Naive thymus-derived CD8-positive, alpha-beta T cell (primary cell): ENCODE data around the gene APOBEC3G. TPM values are rescaled to one million over a fixed set of nuclear protein-coding genes. Genes with fewer than 3 reads are reported as not detected.
A peak's percentile ranks its signal among the peaks of the same experiment; 100 is the strongest.
"Not testable (repeated sequence)": the region's sequence is repeated elsewhere in the genome, so short reads cannot be mapped to it uniquely, and the experiment has no call there.

Experiments used
- ATAC-seq, 2 donors: fragments of 150-1000 bp; cut with Tn5 transposase in 1 of 2; sonication (Bioruptor Pico), chemical (Tn5 transposase) in 1 of 2; 1 replicate in 1 of 2; 2 replicates in 1 of 2; pipeline ENCODE4 v1.10.0; 2021; ENCODE audit warnings: mild to moderate bottlenecking in 2 of 2, moderate library complexity in 2 of 2
- POLR2A ChIA-PET: fragments of 350-600 bp; sonication (Branson Sonifier 250); formaldehyde crosslinking; loops from one replicate; lab custom pipeline; 2021; ENCODE audit warnings: antibody characterized with exemption; lab: Charles Lee
- DNase-seq, 10 donors: peaks; one replicate each; pipeline versions ENCODE4 v3.0.0 to v3.0.0-alpha.2; 2020 to 2022
- H3K27ac Mint-ChIP-seq, 10 donors: one replicate each; pipeline ENCODE4 v1.8.0; 2020 to 2022; ENCODE audit warnings: mild to moderate bottlenecking in 10 of 10, mixed read lengths in 10 of 10, moderate library complexity in 4 of 10, inconsistent platforms in 1 of 10
- H3K27me3 Mint-ChIP-seq, 5 donors: one replicate each; pipeline ENCODE4 v1.8.0; 2021 to 2022; ENCODE audit warnings: mixed read lengths in 5 of 5
- H3K36me3 Mint-ChIP-seq, 3 donors: one replicate each; pipeline ENCODE4 v1.8.0; 2020 to 2022; ENCODE audit warnings: mixed read lengths in 3 of 3, mild to moderate bottlenecking in 2 of 3, inconsistent platforms in 1 of 3
- H3K4me1 Mint-ChIP-seq, 4 donors: one replicate each; pipeline ENCODE4 v1.8.0; 2021 to 2022; ENCODE audit warnings: mixed read lengths in 4 of 4
- H3K4me3 Mint-ChIP-seq, 10 donors: one replicate each; pipeline ENCODE4 v1.8.0; 2020 to 2022; ENCODE audit warnings: mild to moderate bottlenecking in 10 of 10, mixed read lengths in 10 of 10, moderate library complexity in 6 of 10, inconsistent platforms in 1 of 10
- H3K9me3 Mint-ChIP-seq, 9 donors: one replicate each; pipeline ENCODE4 v1.8.0; 2020 to 2022; ENCODE audit warnings: mixed read lengths in 9 of 9, mild to moderate bottlenecking in 3 of 9, inconsistent platforms in 1 of 9, moderate library complexity in 1 of 9
- polyA plus RNA-seq, 3 donors: library from polyadenylated mRNA; unstranded; fragments of 300-500 nt; fragmentation: Illumina TruSeq; gene quantifications; one replicate each; pipeline ENCODE4 v1.2.3, GENCODE V29; 2021
- total RNA-seq, 8 experiments: library from RNA in 2 of 8; stranded (reverse) in 2 of 8; gene quantifications; one replicate each; pipeline ENCODE4 v1.2.3 and lab custom pipeline; 2021 to 2026

The APOBEC3G gene
- total and polyA plus RNA-seq, 5 experiments from 2014 or later: 24.3 to 113 (median 30.6) TPM

DNA sequence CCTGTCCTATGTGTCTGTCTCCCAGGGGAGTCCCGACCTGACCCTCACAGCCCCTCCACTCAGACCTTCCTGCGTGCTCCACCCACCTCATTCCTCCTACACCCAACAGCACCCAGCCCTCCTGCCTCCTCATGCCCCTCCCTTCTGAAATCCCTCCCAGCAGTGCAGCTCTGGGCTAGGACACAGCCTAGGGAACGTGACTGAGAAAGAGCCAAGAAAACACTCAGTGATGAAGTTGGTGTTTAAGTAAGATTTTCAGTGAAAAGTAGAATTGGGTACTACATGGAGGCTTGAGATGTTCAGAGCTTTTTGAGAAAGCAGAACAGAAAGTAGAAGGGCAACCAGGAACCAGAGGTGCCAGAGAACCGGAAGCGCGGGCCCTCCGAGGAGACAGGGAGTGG lies 4.5 kb upstream of the APOBEC3G start:
- Mint-ChIP-seq H3K4me3 (peak overlapping the region in 1 of 10 donors; percentile 59), H3K4me1 (peaks cover 9 to 50% (median 23%) of the 10 kb centered on the region in 4 donors)
- H3K36me3 Mint-ChIP-seq: not testable (repeated sequence)

DNA sequence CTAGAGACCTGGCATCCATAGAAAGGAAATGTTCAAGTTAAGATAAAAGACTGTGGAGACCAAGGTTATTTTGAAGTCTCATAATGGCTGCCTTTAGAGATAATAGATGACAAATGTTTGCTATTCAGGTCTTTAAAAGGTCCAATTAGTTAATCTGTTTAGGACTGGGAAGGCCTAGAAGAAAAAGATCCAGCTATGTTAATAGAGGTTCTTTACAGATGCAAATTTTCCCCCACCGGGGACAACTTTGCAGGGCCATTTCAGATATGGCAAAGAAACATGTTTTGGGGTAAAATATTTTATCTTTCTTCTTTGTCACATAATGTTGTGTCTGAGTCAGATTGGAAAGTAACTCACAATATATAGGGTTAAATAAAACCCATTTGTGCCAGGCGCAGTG lies 3.1 kb upstream of the APOBEC3G start:
- DNase-seq: no peak
- H3K36me3 Mint-ChIP-seq: no peaks in the 10 kb centered on the region
- POLR2A ChIA-PET: interaction anchor here (0.6 kb wide), 1 partner anchor 45 kb away, joined by 3 read pairs; no protein-coding TSS in a partner anchor
- H3K4me1 Mint-ChIP-seq: peaks cover 9 to 62% (median 35%) of the 10 kb centered on the region in 4 donors
- no peak overlapping the region for H3K4me3 Mint-ChIP-seq
- peak overlapping the region in 7 of 10 donors; percentile 5 to 94 (median 29) for H3K27ac Mint-ChIP-seq
- ATAC-seq: no peak
- no peaks in the 10 kb centered on the region for H3K9me3 Mint-ChIP-seq
- no peaks in the 10 kb centered on the region for H3K27me3 Mint-ChIP-seq

More for the DNA sequence above, 4.5 kb upstream of the APOBEC3G start:
- POLR2A ChIA-PET: interaction anchor here (0.6 to 0.7 kb wide), 2 partner anchors 21 to 97 kb away, joined by 3 to 6 read pairs; no protein-coding TSS in a partner anchor
- not testable (repeated sequence) for ATAC-seq, DNase-seq, H3K27me3 Mint-ChIP-seq, H3K9me3 Mint-ChIP-seq
- peak overlapping the region in 3 of 10 donors; percentile 9 to 94 (median 80) for H3K27ac Mint-ChIP-seq

DNA sequence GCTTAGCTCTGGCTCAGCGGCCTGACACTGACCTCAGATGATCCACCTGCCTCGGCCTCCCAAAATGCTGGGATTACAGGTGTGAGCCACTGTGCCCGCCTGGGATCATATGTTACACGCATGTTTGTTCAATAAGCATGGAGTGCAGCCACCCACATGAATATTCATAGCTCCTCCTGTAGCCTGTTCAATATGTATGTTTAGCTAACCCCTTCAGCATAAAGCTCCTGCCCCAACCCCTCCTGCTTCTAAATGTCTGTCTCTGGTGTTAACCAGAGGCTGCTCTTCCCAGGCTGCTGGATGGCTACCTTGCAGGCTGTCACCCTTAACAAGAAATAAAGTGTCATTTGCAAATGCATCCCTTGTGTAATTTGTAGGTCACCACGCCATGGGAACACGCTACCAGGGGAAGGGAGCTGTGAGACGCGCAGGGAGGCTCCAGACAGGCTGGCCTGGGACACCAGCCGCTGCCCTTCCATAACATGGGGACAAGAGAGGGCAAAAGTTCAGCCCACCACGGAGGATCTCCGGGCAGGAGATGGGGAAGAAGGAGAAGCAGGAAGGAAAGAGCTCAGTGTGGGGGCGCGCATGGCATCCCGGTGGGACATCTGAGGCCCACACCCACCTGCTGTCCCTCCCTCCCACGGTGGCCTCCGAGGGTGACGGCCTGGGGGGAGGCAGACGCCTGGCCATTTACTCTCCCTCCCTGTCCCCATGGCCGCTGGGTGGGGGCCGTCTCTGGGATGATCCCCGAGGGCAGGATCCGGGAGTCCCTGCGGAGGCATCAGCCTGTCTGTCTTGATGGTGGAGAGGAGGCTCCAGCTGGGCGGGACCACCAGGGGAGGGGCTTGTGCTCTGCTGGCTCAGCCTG lies 685 bp upstream of the APOBEC3G start:
- DNase-seq, H3K27me3 Mint-ChIP-seq, POLR2A ChIA-PET, ATAC-seq, H3K9me3 Mint-ChIP-seq: not testable (repeated sequence)
- H3K27ac Mint-ChIP-seq: peak overlapping the region; percentile 60 to 95 (median 92)
- peak overlapping the region; percentile 80 to 91 (median 85) for H3K4me3 Mint-ChIP-seq
- peaks cover 13 to 67% (median 45%) of the 10 kb centered on the region in 4 donors for H3K4me1 Mint-ChIP-seq
- H3K36me3 Mint-ChIP-seq: peaks cover 0 to 18% (median 7%) of the 10 kb centered on the region in 3 donors

DNA sequence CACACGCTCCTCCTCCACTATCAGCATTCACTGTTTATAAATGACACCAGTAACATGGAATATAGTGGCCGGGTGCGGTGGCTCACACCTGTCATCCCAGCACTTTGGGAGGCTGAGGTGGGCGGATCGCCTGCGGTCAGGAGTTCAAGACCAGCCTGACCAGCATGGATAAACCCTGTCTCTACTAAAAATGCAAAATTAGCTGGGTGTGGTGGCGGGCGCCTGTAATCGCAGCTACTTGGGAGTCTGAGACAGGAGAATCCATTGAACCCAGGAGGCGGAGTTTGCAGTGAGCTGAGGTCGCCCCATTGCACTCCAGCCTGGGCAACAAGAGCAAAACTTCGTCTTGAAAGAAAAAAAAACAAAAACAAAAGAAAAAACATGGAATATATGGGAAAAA lies 837 bp downstream of the APOBEC3G start:
- H3K27me3 Mint-ChIP-seq, DNase-seq, H3K9me3 Mint-ChIP-seq, ATAC-seq: not testable (repeated sequence)
- peak overlapping the region; percentile 88 to 96 (median 94) for H3K27ac Mint-ChIP-seq
- H3K4me1 Mint-ChIP-seq: peaks cover 15 to 74% (median 55%) of the 10 kb centered on the region in 4 donors
- H3K4me3 Mint-ChIP-seq: peak overlapping the region; percentile 83 to 92 (median 88)
- peaks cover 0 to 31% (median 7%) of the 10 kb centered on the region in 3 donors for H3K36me3 Mint-ChIP-seq
- POLR2A ChIA-PET: interaction anchor here (0.6 to 1.0 kb wide), 4 partner anchors 12 to 345 kb away, joined by 3 to 4 read pairs (median 3); no protein-coding TSS in a partner anchor

DNA sequence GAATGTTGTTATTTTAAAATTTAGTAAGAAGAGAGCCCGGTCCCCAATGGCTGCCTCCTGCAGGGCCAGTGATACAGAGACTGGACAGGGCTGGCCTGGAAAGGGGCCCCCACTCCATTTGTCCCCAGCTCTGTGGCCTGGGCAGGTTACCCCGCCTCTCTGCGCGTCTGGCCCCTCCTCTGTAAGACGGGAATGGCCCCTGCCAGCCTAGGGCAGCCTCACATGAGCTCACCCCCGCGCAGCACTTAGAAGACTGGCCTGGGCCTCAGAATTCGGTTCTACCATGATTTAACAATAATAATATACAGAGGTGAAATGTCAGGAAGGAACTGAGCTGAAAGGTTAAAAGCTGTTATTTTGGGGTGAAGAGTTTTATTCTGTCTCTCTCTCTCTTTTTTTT lies 1.3 kb downstream of the APOBEC3G start:
- peaks cover 0 to 35% (median 7%) of the 10 kb centered on the region in 3 donors for H3K36me3 Mint-ChIP-seq
- H3K27me3 Mint-ChIP-seq: no peaks in the 10 kb centered on the region
- no peaks in the 10 kb centered on the region for H3K9me3 Mint-ChIP-seq
- DNase-seq: no peak
- H3K4me3 Mint-ChIP-seq: peak overlapping the region; percentile 83 to 92 (median 88)
- H3K4me1 Mint-ChIP-seq: peaks cover 16 to 76% (median 59%) of the 10 kb centered on the region in 4 donors
- POLR2A ChIA-PET: interaction anchor here (0.6 to 1.0 kb wide), 4 partner anchors 12 to 346 kb away, joined by 3 to 4 read pairs (median 3); no protein-coding TSS in a partner anchor
- H3K27ac Mint-ChIP-seq: peak overlapping the region in 7 of 10 donors; percentile 88 to 96 (median 95)
- no peak for ATAC-seq

DNA sequence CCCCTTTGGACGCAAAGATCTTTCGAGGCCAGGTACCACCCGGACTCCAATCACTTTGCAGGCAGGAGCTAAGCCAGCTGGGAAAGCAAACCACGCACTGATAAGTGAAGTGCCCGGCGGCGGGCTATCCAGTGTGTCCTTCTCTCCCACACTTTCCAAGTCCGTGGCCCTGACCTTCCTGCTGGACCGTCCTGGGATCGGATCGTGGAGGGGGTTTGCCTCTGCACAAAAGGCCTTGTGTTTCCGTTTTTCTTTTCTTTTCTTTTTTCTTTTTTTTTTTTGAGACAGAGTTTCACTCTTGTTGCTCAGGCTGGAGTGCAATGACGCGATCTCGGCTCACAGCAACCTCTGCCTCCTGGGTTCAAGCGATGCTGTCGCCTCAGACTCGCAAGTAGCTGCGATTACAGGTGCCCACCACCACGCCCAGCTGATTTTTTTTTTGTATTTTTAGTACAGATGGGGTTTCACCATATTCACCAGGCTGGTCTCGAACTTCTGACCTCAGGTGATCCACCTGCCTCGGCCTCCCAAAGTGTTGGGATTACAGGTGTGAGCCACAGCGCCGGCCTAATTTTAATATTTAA lies 2.1 kb downstream of the APOBEC3G start:
- POLR2A ChIA-PET: interaction anchor here (1.0 kb wide), 2 partner anchors 11 to 15 kb away, joined by 3 to 4 read pairs; no protein-coding TSS in a partner anchor
- H3K4me1 Mint-ChIP-seq: peaks cover 16 to 70% (median 59%) of the 10 kb centered on the region in 4 donors
- H3K27ac Mint-ChIP-seq: peak overlapping the region in 5 of 10 donors; percentile 5 to 96 (median 95)
- not testable (repeated sequence) for H3K27me3 Mint-ChIP-seq, DNase-seq, ATAC-seq, H3K9me3 Mint-ChIP-seq
- H3K36me3 Mint-ChIP-seq: peaks cover 0 to 36% (median 7%) of the 10 kb centered on the region in 3 donors
- peak overlapping the region in 9 of 10 donors; percentile 18 to 91 (median 64) for H3K4me3 Mint-ChIP-seq

DNA sequence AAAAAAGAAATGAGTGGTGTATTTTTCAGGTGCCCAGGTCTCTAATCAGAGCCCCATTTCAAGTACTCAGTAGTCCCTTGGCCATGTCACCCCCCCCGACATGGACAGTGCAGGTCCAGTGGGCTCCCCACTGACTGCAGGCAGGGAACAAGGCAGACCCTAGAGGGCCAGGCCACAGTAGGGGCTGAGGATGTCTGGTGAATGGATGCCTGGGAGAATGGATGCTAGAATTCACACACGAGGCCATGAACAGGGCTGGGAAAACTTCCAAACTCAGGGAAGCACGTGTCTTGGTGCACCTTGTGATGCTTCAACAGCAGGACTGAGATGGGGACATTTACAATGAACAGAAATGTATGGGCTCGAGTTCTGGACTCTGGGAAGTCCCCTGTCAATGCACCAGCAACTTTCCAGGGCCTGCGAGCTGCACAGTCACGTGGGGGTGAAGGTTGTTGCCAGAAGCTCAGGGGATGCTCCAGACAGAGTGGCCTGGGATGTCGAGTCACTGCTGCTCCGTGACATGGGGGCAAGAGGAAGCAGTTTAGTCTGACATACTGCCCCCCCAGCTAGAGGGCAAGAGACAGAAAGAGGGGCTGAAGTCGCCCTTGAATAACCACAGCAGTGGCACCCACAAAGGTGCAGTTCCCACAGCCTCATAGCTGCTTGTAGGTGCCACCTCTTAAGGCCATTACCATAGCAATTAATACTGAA lies 3.1 kb downstream of the APOBEC3G start:
- Mint-ChIP-seq H3K27me3 (no peaks in the 10 kb centered on the region), H3K4me3 (peak overlapping the region in 4 of 10 donors; percentile 2 to 71 (median 60)), H3K36me3 (peaks cover 0 to 36% (median 7%) of the 10 kb centered on the region in 3 donors), H3K27ac (peak overlapping the region in 8 of 10 donors; percentile 19 to 93 (median 80)), H3K9me3 (no peaks in the 10 kb centered on the region), H3K4me1 (peaks cover 16 to 67% (median 56%) of the 10 kb centered on the region in 4 donors)
- no peak for DNase-seq
- no peak for ATAC-seq
- POLR2A ChIA-PET: no interaction called here

DNA sequence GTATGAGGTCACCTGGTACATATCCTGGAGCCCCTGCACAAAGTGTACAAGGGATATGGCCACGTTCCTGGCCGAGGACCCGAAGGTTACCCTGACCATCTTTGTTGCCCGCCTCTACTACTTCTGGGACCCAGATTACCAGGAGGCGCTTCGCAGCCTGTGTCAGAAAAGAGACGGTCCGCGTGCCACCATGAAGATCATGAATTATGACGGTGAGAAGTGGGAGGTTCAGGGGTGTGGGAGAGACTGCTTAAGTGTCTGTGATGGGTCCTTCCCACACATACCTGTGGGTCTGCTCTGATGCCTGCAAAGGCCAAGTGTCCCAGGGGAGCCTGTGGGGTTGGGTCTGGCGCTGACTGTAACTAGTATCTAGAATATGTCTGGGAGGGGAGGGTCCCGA lies 3.9 kb downstream of the APOBEC3G start:
- ATAC-seq: no peak
- Mint-ChIP-seq H3K27ac (peak overlapping the region in 8 of 10 donors; percentile 63 to 93 (median 78)), H3K9me3 (no peaks in the 10 kb centered on the region), H3K27me3 (no peaks in the 10 kb centered on the region), H3K36me3 (peaks cover 0 to 39% (median 7%) of the 10 kb centered on the region in 3 donors), H3K4me1 (peaks cover 16 to 67% (median 52%) of the 10 kb centered on the region in 4 donors), H3K4me3 (peak overlapping the region in 4 of 10 donors; percentile 7 to 71 (median 31))
- POLR2A ChIA-PET: no interaction called here
- DNase-seq: no peak

DNA sequence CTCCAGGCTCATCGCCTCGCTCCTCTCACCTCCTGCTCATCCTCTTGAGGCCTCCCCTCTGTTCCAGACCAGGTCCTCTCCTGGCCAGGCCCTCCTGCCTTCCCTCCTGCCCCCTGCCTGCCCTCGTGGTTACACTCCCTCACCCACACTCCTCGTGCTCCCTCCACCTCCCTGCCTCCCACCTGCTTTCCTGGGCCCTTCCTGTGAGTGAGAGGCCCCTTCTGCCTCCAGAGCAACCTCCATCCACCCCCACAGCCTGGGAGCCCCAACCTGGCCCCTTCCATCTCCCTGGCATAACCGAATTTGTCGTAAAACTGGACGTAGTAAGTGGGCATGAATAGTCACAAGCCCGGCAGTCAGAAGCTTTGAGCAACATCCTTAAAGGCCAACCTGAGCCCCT lies 4.5 kb downstream of the APOBEC3G start:
- no peaks in the 10 kb centered on the region for H3K27me3 Mint-ChIP-seq
- POLR2A ChIA-PET: interaction anchor here (0.6 kb wide), 1 partner anchor 32 kb away, joined by 3 read pairs; no protein-coding TSS in a partner anchor
- H3K27ac Mint-ChIP-seq: peak overlapping the region in 6 of 10 donors; percentile 70 to 93 (median 82)
- H3K9me3 Mint-ChIP-seq: no peaks in the 10 kb centered on the region
- peak overlapping the region in 2 of 10 donors; percentile 22 to 34 for H3K4me3 Mint-ChIP-seq
- peaks cover 0 to 43% (median 12%) of the 10 kb centered on the region in 3 donors for H3K36me3 Mint-ChIP-seq
- ATAC-seq (no peak), DNase-seq (no peak)
- peaks cover 12 to 67% (median 48%) of the 10 kb centered on the region in 4 donors for H3K4me1 Mint-ChIP-seq

DNA sequence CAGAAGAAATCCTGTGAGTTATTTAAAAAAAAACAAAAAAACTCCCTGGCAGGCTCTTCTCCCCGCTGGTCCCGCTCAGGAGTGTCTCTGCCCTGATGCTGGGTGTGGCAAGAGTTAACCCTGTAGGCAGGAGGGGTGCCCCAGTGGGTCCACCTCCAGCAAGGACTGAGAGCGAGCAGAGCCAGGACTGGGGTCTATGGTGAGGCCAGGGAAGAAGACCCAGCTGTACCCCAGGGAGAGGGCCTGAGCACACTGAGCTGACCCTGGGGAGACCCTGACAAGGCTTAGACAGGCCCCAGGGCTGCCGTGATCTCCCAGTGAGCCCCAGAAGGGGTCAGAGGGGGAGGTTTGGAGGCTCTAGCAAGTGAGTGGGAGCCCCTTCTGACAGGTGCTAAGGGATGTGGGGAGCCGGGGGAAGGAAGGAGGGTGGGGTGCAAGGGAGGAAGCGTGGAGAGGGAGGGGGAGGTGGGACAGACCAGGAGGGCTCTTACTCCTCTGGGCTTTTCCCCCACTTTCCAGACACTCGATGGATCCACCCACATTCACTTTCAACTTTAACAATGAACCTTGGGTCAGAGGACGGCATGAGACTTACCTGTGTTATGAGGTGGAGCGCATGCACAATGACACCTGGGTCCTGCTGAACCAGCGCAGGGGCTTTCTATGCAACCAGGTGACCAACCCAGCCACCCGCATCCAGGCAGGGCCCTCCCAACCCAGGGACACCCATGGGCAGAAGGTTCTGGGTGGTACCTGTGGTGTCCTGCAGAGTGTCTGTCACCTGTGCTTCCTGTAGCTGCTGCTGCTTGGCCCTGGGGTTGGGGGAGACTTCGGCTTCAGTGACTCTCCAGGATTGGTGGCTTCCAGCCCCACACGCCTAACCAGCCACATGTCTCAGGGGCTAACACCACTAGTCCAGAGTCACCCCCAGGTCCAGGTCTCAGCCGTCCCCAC lies 6.4 kb downstream of the APOBEC3G start:
- H3K27me3 Mint-ChIP-seq: no peaks in the 10 kb centered on the region
- peak overlapping the region in 7 of 10 donors; percentile 9 to 84 (median 33) for H3K27ac Mint-ChIP-seq
- peaks cover 15 to 72% (median 47%) of the 10 kb centered on the region in 4 donors for H3K4me1 Mint-ChIP-seq
- ATAC-seq: no peak
- no peak for DNase-seq
- peaks cover 0 to 2% (median 0%) of the 10 kb centered on the region in 9 donors for H3K9me3 Mint-ChIP-seq
- POLR2A ChIA-PET: no interaction called here
- H3K4me3 Mint-ChIP-seq: no peak overlapping the region
- peaks cover 0 to 45% (median 12%) of the 10 kb centered on the region in 3 donors for H3K36me3 Mint-ChIP-seq

DNA sequence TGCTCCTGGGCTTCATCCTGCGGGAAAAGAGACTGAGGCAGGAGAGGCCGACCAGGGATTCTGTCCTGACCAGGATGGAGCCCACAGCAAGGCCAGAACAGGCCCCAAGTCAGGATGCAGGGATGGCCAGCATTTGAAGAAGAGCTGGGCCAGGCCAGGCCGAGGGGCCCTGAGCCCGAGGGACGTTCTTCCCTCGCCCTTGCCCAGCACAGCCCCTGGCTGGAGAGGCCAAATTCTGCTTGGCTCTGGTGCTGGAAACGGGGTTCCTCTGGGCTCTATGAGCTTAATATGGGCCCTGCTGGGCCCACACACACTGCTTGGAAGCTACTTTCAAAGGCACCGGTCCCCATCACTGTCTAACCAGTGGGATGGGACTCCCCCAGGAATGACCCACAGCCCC lies 7.6 kb downstream of the APOBEC3G start:
- Mint-ChIP-seq H3K36me3 (peaks cover 0 to 43% (median 12%) of the 10 kb centered on the region in 3 donors), H3K27ac (peak overlapping the region in 2 of 10 donors; percentile 40 to 52), H3K9me3 (peaks cover 0 to 2% (median 0%) of the 10 kb centered on the region in 9 donors), H3K4me3 (no peak overlapping the region), H3K4me1 (peaks cover 18 to 76% (median 55%) of the 10 kb centered on the region in 4 donors), H3K27me3 (no peaks in the 10 kb centered on the region)
- no peak for DNase-seq
- no peak for ATAC-seq
- POLR2A ChIA-PET: interaction anchor here (1.2 kb wide), 1 partner anchor 14 kb away, joined by 3 read pairs; no protein-coding TSS in a partner anchor
